HCT116 (cell line): Measurements from ENCODE around the gene SPATS2L. TPM values are rescaled to one million over a fixed set of nuclear protein-coding genes. Genes with fewer than 3 reads are reported as not detected.

Experiments
- ATAC-seq: fragments of 200-7000 bp; cut with Tn5 transposase; 2 replicates; pipeline ENCODE4 v1.9.1; 2020; ENCODE audit warnings: mild to moderate bottlenecking, moderate library complexity
- BruUV-seq: library from RNA; stranded (reverse); fragments of 400-500 nt; replicated peaks from 2 replicates; lab custom pipeline; 2021; lab: Mats Ljungman, UMichigan
- CTCF ChIA-PET: fragments of 300-600 bp; sonication (Branson Sonifier 250); formaldehyde crosslinking; loops from one replicate; lab custom pipeline; 2021; ENCODE audit warnings: antibody characterized with exemption; lab: Charles Lee
- POLR2A ChIA-PET: fragments of 300-600, 350-600 bp; sonication (Branson Sonifier 250); formaldehyde crosslinking; loops from one replicate; lab custom pipeline; 2021; ENCODE audit warnings: antibody characterized with exemption; lab: Charles Lee
- RAD21 ChIA-PET, 2 experiments: fragments of 300-600 bp; sonication (Branson Sonifier 250); formaldehyde crosslinking; loops; one replicate each; lab custom pipeline; 2023; ENCODE audit warnings: low total read pairs in 2 of 2; ENCODE audit not compliant: uncharacterized antibody in 2 of 2, unreplicated experiment in 2 of 2, low non-redundant PET in 1 of 2; lab: Charles Lee
- DNase-seq: peaks from one replicate; pipeline ENCODE4 v3.0.0-alpha.2; 2010; ENCODE audit warnings: low read depth, low spot score
- H2AFZ ChIP-seq: fragments of 200-600 bp; shearing (Covaris generic), sonication (generic); 2 replicates; pipeline ENCODE4 v1.6.1; 2017; ENCODE audit warnings: low read depth, mixed run types, mixed read lengths, antibody characterized with exemption, low read length; ENCODE audit not compliant: poor library complexity, severe bottlenecking
- H3K27ac ChIP-seq: 2 replicates; pipeline ENCODE4 v1.5.1; 2012; ENCODE audit warnings: low read depth, low read length
- H3K27me3 ChIP-seq: fragments of 200-600 bp; sonication (generic); 2 replicates; pipeline ENCODE4 v1.6.1; 2016; ENCODE audit warnings: mixed run types, low read length, mixed read lengths; ENCODE audit not compliant: insufficient read depth
- H3K36me3 ChIP-seq, 2 experiments: fragments of 200-500 bp in 1 of 2; fragments of 200-600 bp in 1 of 2; sonication (Bioruptor generic) in 1 of 2; sonication (generic) in 1 of 2; 2 replicates each; pipeline versions ENCODE4 v1.5.1 to v1.6.1; 2014 to 2016; ENCODE audit warnings: low read length in 2 of 2, inconsistent platforms in 1 of 2, mixed read lengths in 1 of 2, mixed run types in 1 of 2; ENCODE audit not compliant: insufficient read depth in 2 of 2, control insufficient read depth in 1 of 2
- H3K4me1 ChIP-seq, 2 experiments: fragments of 200-600 bp in 1 of 2; sonication (generic) in 1 of 2; 2 replicates each; pipeline versions ENCODE4 v1.5.1 to v1.6.1; 2012 to 2017; ENCODE audit warnings: low read length in 2 of 2, inconsistent platforms in 1 of 2, mild to moderate bottlenecking in 1 of 2, mixed read lengths in 1 of 2, mixed run types in 1 of 2, moderate library complexity in 1 of 2; ENCODE audit not compliant: insufficient read depth in 2 of 2, control insufficient read depth in 1 of 2
- H3K4me2 ChIP-seq: fragments of 200-600 bp; sonication (generic); 2 replicates; pipeline ENCODE4 v1.6.1; 2017; ENCODE audit warnings: mixed run types, low read length, mixed read lengths
- H3K4me3 ChIP-seq, 2 experiments: fragments of 200-600 bp in 1 of 2; sonication (generic) in 1 of 2; replicated peaks in 1 of 2; 2 replicates each; pipeline ENCODE4 v1.5.1; 2011 to 2016; ENCODE audit warnings: low read length in 2 of 2, control low read depth in 1 of 2, low read depth in 1 of 2, mild to moderate bottlenecking in 1 of 2, mixed read lengths in 1 of 2, mixed run types in 1 of 2
- H3K79me2 ChIP-seq: fragments of 200-600 bp; sonication (generic); 2 replicates; pipeline ENCODE4 v1.6.1; 2017; ENCODE audit warnings: mild to moderate bottlenecking, mixed run types, low read length, moderate library complexity, mixed read lengths; ENCODE audit not compliant: insufficient read depth
- H3K9ac ChIP-seq: fragments of 200-600 bp; sonication (generic); 2 replicates; pipeline ENCODE4 v1.6.1; 2016; ENCODE audit warnings: low read length, mixed read lengths
- H3K9me2 ChIP-seq: fragments of 200-600 bp; sonication (generic), shearing (Covaris generic); 2 replicates; pipeline ENCODE4 v1.6.1; 2017; ENCODE audit warnings: mixed run types, mild to moderate bottlenecking, moderate library complexity; ENCODE audit not compliant: insufficient read depth
- H3K9me3 ChIP-seq, 2 experiments: fragments of 200-500 bp in 1 of 2; fragments of 200-600 bp in 1 of 2; sonication (Bioruptor generic) in 1 of 2; sonication (generic) in 1 of 2; 2 replicates each; pipeline ENCODE4 v1.6.1; 2014 to 2017; ENCODE audit warnings: low read length in 2 of 2, mixed read lengths in 2 of 2, inconsistent platforms in 1 of 2, low read depth in 1 of 2, mild to moderate bottlenecking in 1 of 2, mixed run types in 1 of 2, moderate library complexity in 1 of 2; ENCODE audit not compliant: control insufficient read depth in 1 of 2, insufficient read depth in 1 of 2
- H4K20me1 ChIP-seq: fragments of 200-600 bp; sonication (generic), shearing (Covaris generic); 2 replicates; pipeline ENCODE4 v1.6.1; 2017; ENCODE audit warnings: mixed run types, mild to moderate bottlenecking, moderate library complexity; ENCODE audit not compliant: insufficient read depth
- CBX3 ChIP-seq: IDR thresholded peaks from 2 replicates; pipeline ENCODE4 v1.6.1; 2012; ENCODE audit warnings: low read depth
- CEBPB ChIP-seq: IDR thresholded peaks from 2 replicates; pipeline ENCODE4 v1.6.1; 2012; ENCODE audit warnings: low read depth
- ELF1 ChIP-seq: IDR thresholded peaks from 2 replicates; pipeline ENCODE4 v1.6.1; 2012; ENCODE audit warnings: low read depth, borderline replicate concordance
- EZH2 ChIP-seq: fragments of 200-600 bp; sonication (generic); IDR thresholded peaks from 2 replicates; pipeline ENCODE4 v1.6.1; 2017; ENCODE audit warnings: antibody characterized with exemption, mixed run types
- EZH2phosphoT487 ChIP-seq: fragments of 200-600 bp; IDR thresholded peaks from 2 replicates; pipeline ENCODE4 v1.6.1; 2018; ENCODE audit warnings: antibody characterized with exemption, borderline replicate concordance
- FOSL1 ChIP-seq: IDR thresholded peaks from 2 replicates; pipeline ENCODE4 v1.6.1; 2012; ENCODE audit warnings: low read depth
- JUND ChIP-seq: IDR thresholded peaks from 2 replicates; pipeline ENCODE4 v1.6.1; 2012
- POLR2A ChIP-seq: IDR thresholded peaks from 2 replicates; pipeline ENCODE4 v1.7.0; 2011; ENCODE audit warnings: borderline replicate concordance; ENCODE audit not compliant: insufficient read depth, insufficient read length; ENCODE audit errors: extremely low read depth
- POLR2AphosphoS5 ChIP-seq: IDR thresholded peaks from 2 replicates; pipeline ENCODE4 v1.6.1; 2011; ENCODE audit warnings: mild to moderate bottlenecking, low read depth, low read length, moderate library complexity
- RAD21 ChIP-seq: IDR thresholded peaks from 2 replicates; pipeline ENCODE4 v1.6.1; 2012; ENCODE audit warnings: low read depth, mild to moderate bottlenecking
- SIN3A ChIP-seq: IDR thresholded peaks from 2 replicates; pipeline ENCODE4 v1.6.1; 2012; ENCODE audit warnings: low read depth
- SP1 ChIP-seq: IDR thresholded peaks from 2 replicates; pipeline ENCODE4 v1.6.1; 2012; ENCODE audit warnings: low read depth
- SRF ChIP-seq: IDR thresholded peaks from 2 replicates; pipeline ENCODE4 v1.6.1; 2012; ENCODE audit warnings: low read depth
- TCF7L2 ChIP-seq: IDR thresholded peaks from 2 replicates; pipeline ENCODE4 v1.7.0; 2011; ENCODE audit warnings: borderline replicate concordance, inconsistent platforms; ENCODE audit not compliant: insufficient read depth, insufficient read length; ENCODE audit errors: extremely low read depth
- YY1 ChIP-seq: IDR thresholded peaks from 2 replicates; pipeline ENCODE4 v1.6.1; 2011; ENCODE audit warnings: low read length, low read depth, moderate library complexity, mild to moderate bottlenecking; ENCODE audit not compliant: insufficient replicate concordance; ENCODE audit errors: extremely low read depth
- ZFX ChIP-seq: fragments of 450-650 bp; IDR thresholded peaks from 2 replicates; pipeline ENCODE4 v1.6.1; 2017
- ZNF274 ChIP-seq: fragments of 200-500 bp; sonication (Bioruptor generic); IDR thresholded peaks from 2 replicates; pipeline ENCODE4 v1.6.1; 2014; ENCODE audit warnings: mild to moderate bottlenecking, low read depth, low read length, inconsistent platforms
- intact Hi-C: fragments of 100-400 bp; cut with micrococcal nuclease; formaldehyde crosslinking; loops from 2 replicates; pipeline ENCODE4 v1.10.0; 2022
- total RNA-seq: library from RNA; stranded (reverse); gene quantifications from one replicate; pipeline ENCODE4 v1.2.1, GENCODE V29; 2021; ENCODE audit not compliant: unreplicated experiment
- TF ChIP-seq, protein P1 (sequence below), 3 experiments: fragments of 200-600 bp in 1 of 3; sonication (generic) in 1 of 3; IDR thresholded peaks in 2 of 3; conservative IDR thresholded peaks in 1 of 3; 2 replicates each; pipeline ENCODE4 v1.5.1; 2012 to 2017; ENCODE audit warnings: low read depth in 2 of 3, low read length in 2 of 3, antibody characterized with exemption in 1 of 3, borderline replicate concordance in 1 of 3, control low read depth in 1 of 3, mild to moderate bottlenecking in 1 of 3, mixed read lengths in 1 of 3, mixed run types in 1 of 3, moderate library complexity in 1 of 3; ENCODE audit not compliant: insufficient read depth in 1 of 3
- TF ChIP-seq, protein P2 (sequence below): IDR thresholded peaks from 2 replicates; pipeline ENCODE4 v1.6.1; 2012
- TF ChIP-seq, protein P3 (sequence below): IDR thresholded peaks from 2 replicates; pipeline ENCODE4 v1.6.1; 2012; ENCODE audit warnings: low read depth

SPATS2L gene
- total RNA-seq, 1 experiment from 2014 or later: 87.1 TPM

DNA sequence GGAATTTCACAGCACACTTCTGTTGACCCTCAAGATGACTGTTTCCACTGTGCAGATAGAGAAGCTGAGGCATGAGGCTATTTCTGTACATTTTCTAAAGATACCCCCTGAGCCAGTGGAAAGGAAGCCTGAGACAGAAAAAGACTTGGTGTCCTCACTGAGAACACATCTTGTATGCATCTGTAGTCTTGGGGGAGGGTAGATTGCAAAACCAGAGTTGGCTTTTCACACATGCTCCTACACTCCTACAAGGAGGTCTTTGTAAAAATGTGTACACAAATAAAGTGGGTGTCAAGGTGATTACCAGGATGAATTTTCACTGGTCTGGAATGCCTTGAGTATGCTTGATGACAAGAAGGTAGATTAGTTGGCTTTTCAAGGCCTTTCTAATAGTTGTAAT lies 105.3 kb downstream of the SPATS2L start:
- H3K9me3 ChIP-seq: no peaks in the 10 kb centered on the region
- ChIA-PET RAD21 (no interaction called here), POLR2A (no interaction called here), CTCF (no interaction called here)
- intact Hi-C loops: no loop called here
- H3K36me3 ChIP-seq: peaks cover 0 to 8% of the 10 kb centered on the region in 2 experiments; a peak in 1 of 4 replicates
- H3K9me2 ChIP-seq: no peaks in the 10 kb centered on the region
- H3K9ac ChIP-seq: no peak overlapping the region
- no peak overlapping the region for H3K4me2 ChIP-seq
- H3K79me2 ChIP-seq: peaks cover 19% of the 10 kb centered on the region
- H3K4me1 ChIP-seq: peaks cover 45 to 50% of the 10 kb centered on the region in 2 experiments
- no peak overlapping the region for H3K4me3 ChIP-seq
- ATAC-seq: no peak
- H3K27ac ChIP-seq: no peak overlapping the region
- no peaks in the 10 kb centered on the region for H4K20me1 ChIP-seq
- DNase-seq: no peak
- no peaks in the 10 kb centered on the region for H3K27me3 ChIP-seq
- TF ChIP-seq POLR2AphosphoS5 (no peak), FOSL1 (no peak), ZNF274 (no peak), EZH2 (no peak), CEBPB (no peak), ZFX (no peak), ELF1 (no peak), SP1 (no peak), EZH2phosphoT487 (no peak), JUND (no peak), SRF (no peak), CBX3 (no peak), POLR2A (no peak), RAD21 (no peak), TCF7L2 (no peak), YY1 (no peak), SIN3A (no peak)
- TF ChIP-seq, protein P1, sequence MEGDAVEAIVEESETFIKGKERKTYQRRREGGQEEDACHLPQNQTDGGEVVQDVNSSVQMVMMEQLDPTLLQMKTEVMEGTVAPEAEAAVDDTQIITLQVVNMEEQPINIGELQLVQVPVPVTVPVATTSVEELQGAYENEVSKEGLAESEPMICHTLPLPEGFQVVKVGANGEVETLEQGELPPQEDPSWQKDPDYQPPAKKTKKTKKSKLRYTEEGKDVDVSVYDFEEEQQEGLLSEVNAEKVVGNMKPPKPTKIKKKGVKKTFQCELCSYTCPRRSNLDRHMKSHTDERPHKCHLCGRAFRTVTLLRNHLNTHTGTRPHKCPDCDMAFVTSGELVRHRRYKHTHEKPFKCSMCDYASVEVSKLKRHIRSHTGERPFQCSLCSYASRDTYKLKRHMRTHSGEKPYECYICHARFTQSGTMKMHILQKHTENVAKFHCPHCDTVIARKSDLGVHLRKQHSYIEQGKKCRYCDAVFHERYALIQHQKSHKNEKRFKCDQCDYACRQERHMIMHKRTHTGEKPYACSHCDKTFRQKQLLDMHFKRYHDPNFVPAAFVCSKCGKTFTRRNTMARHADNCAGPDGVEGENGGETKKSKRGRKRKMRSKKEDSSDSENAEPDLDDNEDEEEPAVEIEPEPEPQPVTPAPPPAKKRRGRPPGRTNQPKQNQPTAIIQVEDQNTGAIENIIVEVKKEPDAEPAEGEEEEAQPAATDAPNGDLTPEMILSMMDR (IDR thresholded peaks at IDR 0.05 in 2 of 3, conservative IDR thresholded peaks at IDR 0.05 in 1 of 3; ENCODE audit: borderline replicate concordance in 1 of 3, insufficient read depth in 1 of 3, low read depth in 2 of 3, low read length in 2 of 3): no peak
- TF ChIP-seq, protein P2, sequence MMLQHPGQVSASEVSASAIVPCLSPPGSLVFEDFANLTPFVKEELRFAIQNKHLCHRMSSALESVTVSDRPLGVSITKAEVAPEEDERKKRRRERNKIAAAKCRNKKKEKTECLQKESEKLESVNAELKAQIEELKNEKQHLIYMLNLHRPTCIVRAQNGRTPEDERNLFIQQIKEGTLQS: no peak
- TF ChIP-seq, protein P3, sequence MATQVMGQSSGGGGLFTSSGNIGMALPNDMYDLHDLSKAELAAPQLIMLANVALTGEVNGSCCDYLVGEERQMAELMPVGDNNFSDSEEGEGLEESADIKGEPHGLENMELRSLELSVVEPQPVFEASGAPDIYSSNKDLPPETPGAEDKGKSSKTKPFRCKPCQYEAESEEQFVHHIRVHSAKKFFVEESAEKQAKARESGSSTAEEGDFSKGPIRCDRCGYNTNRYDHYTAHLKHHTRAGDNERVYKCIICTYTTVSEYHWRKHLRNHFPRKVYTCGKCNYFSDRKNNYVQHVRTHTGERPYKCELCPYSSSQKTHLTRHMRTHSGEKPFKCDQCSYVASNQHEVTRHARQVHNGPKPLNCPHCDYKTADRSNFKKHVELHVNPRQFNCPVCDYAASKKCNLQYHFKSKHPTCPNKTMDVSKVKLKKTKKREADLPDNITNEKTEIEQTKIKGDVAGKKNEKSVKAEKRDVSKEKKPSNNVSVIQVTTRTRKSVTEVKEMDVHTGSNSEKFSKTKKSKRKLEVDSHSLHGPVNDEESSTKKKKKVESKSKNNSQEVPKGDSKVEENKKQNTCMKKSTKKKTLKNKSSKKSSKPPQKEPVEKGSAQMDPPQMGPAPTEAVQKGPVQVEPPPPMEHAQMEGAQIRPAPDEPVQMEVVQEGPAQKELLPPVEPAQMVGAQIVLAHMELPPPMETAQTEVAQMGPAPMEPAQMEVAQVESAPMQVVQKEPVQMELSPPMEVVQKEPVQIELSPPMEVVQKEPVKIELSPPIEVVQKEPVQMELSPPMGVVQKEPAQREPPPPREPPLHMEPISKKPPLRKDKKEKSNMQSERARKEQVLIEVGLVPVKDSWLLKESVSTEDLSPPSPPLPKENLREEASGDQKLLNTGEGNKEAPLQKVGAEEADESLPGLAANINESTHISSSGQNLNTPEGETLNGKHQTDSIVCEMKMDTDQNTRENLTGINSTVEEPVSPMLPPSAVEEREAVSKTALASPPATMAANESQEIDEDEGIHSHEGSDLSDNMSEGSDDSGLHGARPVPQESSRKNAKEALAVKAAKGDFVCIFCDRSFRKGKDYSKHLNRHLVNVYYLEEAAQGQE: no peak
- BruUV-seq: no TSS peak
- H2AFZ ChIP-seq: no peak overlapping the region
